SKM-1 (cell line): ENCODE measurements around the gene MSN.
"Not testable (repeated sequence)": the region's sequence is repeated elsewhere in the genome, so short reads cannot be mapped to it uniquely, and the experiment has no call there.

Experiments
- DNase-seq: peaks from one replicate; lab custom pipeline; 2025; ENCODE audit not compliant: unreplicated experiment; lab: John Stamatoyannopoulos, UW

Gene MSN

DNA sequence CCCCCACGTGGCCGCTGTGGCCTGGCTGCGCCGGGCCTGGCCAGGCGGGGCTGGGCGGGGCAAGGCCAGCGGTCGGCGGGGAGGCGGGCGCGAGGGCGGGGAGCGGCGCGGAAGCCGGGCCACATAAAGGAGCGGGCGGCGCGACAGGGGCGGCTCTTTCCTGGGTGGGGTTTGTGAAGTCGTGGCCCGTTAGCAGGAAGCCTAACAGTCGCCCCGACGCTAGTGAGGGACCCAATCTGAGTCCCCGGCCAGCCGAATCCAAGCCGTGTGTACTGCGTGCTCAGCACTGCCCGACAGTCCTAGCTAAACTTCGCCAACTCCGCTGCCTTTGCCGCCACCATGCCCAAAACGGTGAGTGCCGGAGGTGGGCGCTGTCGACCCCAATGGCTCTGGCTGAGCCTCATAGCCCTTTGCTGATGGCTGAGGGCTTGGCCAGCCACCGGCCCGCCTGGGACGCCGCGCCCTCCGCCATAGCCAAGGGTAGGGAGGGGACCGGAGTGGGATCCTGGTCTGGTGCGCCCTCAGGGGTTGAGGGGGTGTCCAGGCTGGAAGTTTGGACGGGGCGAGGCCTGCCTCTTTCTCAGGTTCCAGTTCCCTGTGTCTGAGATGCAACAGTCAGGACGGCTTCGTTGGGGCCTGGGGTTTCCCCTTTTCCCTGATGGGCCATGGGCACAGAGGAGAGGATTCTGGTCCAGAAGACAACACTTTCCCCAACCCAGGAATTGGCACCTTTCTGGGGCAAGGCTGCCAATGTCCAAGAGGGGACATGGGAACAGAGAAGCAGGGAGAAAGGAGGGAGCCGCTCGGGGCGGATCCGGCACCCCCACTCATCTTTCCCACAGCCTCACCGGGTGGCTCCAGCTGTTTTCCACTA lies at the start of gene MSN:
MSN (plus strand) TSS at position 152 of the 874 bp plus-strand sequence; CDS start at position 340, 188 bp downstream.
- peak; percentile 5 for DNase-seq

DNA sequence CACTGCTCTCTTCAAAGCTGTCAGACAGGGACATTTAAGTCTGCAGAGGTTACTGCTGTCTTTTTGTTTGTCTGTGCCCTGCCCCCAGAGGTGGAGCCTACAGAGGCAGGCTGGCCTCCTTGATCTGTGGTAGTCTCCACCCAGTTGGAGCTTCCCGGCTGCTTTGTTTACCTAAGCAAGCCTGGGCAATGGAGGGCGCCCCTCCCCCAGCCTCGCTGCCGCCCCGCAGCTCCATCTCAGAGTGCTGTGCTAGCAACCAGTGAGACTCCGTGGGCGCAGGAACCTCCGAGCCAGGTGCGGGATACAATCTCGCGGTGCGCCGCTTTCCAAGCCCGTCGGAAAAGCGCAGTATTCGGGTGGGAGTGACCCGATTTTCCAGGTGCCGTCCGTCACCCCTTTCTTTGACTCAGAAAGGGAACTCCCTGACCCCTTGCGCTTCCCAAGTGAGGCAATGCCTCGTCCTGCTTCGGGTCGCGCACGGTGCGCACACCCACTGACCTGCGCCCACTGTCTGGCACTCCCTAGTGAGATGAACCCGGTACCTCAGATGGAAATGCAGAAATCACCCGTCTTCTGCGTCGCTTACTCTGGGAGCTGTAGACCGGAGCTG lies 47.3 kb upstream of the MSN start:
- not testable (repeated sequence) for DNase-seq

DNA sequence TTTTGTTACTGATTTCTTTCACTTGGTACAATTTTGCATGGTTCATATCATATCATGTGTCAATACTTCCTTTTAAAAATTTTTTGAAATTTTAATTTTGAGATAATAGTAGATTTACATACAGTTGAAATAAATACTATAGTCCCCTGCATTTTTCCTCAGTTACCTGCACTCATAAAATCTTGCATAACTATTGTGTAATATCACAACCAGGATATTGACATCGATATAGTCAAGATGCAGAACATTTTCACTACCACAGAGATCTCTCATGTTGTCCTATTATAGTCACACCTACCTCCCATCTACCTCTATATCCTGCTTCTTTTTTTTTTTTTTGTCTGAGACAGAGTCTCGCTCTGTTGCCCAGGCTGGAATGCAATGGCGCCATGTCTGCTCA lies 36.7 kb upstream of the MSN start:
- DNase-seq: no peak

DNA sequence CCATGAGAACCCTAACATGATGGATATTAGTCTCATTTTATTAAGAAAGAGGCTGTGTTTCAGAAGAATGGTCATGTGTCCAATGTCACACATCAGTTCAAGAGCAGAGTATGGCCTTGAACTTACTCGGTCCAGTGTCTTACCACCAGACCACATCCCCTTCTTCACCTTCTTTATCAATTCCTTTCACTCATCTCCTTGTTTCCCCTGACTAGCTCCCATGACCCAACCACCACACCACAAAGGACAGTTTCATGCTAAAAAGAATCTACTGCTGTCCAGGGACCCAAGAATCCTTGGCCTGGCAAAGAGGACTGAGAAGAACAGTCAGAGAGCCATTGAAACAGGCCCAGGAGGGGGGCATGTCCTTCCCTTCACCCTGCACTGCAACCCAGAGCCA lies 33.6 kb upstream of the MSN start:
- no peak for DNase-seq

DNA sequence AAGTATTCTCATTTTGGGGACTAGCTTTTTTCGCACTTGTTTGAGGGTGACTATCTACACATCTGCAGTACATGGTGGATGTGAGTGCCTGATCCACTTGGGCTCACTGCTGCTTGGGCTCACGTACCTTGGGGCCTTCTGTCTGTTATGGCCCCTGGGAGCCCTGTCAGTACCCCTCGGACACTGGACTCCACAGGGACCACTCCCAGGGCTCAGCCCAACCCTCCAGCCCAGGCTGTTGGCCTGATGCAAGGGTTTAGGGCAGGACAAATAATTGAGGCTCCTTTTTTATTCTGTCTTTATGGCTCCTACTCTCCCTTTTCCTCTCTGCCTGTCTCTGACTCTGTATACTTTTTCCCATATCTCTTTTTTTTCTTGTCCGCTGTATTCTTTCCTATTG lies 32.7 kb upstream of the MSN start:
- no peak for DNase-seq

DNA sequence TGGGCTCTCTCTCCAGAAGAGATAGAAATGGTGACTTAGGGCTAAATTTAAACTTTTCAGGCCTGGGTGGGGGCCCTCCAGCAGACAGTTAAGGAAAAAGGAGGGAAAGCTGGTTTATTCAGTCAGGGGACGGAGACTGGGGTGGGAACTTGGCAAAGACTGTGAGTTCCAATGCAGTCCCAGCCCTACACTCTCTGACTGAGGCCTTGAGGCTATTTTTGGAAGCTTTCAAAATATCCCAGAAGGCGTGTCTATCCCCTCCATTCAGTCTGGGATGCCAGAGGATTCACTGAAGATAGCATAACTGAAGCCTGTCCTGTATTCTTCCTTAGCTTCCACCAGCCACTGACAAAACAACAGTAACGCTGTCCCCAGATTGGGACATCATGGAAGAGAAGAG lies 32.1 kb upstream of the MSN start:
- DNase-seq: no peak

DNA sequence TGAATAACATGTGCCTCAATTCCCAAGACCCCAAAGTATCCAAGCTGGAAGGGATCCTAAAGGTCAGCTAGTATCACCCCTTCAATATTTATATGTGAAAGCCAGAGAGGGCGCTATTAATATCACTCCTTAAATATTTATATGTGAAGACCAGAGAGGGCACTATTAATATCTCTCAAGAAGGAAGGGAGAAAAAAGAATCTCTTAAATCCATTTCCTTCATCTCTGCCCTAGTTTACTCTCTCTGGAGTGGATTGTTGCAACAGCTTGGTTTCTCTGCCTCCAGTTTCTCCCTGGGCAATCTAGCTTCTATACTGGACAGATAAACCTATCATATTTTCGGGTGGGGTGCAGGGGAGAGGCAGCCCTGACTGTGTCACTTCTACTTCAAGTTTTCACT lies 31.6 kb upstream of the MSN start:
- no peak for DNase-seq

DNA sequence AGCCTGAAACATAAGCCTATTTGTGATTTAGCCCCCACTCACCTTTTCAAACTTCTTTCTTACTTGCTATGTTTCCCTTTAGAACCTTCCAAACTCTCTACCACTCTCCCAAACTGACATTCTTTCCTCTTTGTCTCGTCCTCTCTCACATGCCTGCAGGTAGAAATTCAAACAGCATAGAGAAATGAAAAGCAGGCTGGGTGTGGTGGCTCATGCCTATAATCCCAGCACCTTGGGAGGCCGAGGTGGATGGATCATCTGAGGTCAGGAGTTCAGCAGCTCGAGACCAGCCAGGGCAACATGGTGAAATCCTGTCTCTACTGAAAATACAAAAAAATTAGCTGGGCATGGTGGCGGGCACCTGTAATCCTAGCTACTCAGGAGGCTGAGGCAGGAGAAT lies 31.2 kb upstream of the MSN start:
- DNase-seq: not testable (repeated sequence)

DNA sequence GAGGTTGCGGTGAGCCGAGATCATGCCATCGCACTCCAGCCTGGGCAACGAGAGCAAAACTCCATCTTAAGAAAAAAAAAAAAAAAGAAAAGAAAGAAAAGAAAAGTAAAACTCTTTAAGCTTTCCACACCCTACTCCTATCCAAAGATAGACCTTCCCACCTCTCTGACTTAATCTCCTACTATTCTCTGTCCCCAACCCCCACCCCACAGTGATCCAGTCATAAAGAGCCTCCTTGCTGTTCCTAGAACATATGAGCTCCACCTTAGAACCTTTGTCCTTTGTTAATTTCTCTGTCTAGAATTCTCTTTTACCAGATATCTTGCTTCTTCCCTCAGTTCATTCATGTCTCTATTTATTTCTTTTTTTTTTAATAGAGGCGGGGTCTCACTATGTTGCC lies 30.1 kb upstream of the MSN start:
- no peak for DNase-seq

DNA sequence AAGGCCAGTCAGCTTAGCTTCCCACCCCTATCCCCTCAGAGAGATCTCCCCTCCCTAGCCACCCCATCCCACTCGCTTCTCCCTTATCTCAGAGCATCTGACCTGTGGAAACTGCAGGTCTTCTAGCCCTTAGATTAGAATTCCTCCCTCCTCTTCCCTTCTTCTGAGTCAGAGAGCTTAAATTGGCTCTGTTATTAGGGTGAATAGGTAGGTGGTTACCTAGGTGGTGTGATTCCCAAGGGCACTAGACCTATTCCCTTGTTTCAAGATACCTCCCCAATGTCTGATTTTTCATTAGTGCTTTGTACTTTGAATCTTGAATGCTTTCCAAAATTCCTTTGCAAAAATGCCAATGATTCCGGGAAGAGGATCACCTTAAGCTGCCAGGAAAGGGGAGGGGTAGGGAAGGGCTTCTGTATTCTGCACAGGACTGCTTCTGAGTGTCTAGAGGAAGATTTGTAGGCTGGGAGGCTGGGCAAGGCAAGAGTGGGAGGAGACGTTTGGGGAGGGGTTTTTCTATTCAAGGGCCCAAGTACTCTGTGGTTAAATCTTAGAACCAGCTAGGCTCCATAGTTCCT lies 24.5 kb upstream of the MSN start:
- no peak for DNase-seq

DNA sequence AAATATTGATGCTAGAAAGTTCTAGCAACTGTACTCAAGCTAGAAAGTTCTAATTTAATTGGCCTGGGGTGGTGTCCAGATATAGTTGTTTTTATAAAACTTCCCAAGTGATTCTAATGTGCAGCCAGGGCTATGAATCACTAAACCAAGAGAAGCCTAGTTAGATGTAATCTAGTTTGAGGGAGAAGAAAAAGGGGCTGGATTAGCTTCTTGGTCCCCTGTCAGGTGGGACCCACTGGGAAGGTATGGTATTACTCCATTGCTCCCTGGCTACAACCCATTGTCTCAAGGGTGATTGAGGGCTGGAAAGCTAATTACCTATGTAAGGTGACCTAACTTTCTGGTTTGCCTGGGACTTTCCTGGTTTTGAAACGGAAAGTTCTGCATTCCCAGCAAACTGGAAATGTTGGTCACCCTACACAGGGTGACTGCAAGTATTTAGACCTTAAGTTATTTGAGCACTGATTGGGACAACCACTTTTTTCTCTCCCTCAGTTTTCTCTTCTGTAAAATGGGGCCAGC lies 23.9 kb upstream of the MSN start:
- no peak for DNase-seq

DNA sequence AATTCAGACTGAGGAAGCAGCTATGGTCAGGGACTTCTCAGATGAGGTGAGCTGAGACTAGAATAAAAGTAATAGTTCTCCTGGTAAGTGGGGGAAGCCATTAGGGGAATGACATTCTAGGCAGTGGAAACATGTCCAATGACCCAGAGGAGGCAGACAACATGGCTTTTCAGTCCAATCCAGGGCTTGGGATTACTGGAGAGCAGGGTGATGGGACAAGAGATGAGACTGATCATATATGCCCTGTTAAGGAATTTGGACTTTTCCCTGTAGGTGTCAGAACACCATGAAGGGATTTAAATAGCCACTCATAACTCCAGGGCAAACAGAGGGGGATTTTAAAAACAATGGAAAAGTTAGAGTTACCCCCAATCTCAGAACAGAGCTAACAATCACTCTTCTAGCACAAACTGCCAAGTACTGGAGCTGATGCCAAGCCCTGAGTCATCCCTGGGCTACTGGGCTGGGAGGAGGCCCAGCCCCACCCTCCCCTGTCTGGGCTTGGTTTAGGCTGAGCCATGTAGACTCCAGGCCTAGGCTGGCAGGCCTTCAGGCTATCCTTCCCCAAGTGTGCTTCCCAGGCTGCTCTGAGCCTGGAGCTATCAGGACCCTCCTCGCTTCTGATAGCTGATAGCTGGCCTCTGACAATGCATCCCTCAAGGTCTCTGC lies 22.7 kb upstream of the MSN start:
- no peak for DNase-seq

DNA sequence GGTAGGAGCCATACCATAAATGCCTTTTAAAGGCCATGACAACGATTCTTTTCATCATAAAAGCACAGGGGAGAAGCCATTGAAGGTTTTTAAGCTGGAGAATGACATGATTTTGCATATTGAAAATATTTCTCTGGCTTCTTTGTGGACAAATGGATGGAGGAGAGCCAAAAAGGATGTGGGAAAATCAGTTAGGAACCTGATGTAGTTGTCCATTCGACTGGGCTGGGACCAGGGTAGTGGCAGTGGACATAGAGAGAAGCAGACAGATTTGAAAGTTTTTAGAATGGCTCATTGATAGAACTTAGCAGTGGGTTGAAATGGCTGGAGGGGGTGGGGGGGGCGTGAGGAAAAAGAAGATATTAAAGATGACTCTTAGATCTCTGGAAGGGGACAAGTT lies 19.7 kb upstream of the MSN start:
- DNase-seq: no peak

DNA sequence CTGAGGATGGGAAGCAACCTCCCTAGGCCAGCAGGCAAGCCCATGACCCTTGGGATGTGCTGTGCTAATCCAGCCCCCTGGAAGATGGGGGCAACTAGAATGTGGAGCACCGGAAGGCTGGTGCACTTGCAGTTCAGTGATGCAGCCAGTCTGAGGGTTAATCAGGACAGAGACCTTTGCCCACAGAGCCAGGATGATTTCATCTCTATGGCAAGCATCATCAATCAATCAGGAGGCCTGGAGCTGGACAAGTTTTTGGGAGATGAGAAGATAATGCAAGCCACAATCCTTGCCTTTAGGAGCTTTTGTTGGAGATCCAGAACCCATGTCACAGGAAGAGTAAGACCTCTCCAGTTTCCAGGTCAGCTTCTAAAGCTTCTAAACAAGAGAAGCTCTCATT lies 15.4 kb upstream of the MSN start:
- no peak for DNase-seq

DNA sequence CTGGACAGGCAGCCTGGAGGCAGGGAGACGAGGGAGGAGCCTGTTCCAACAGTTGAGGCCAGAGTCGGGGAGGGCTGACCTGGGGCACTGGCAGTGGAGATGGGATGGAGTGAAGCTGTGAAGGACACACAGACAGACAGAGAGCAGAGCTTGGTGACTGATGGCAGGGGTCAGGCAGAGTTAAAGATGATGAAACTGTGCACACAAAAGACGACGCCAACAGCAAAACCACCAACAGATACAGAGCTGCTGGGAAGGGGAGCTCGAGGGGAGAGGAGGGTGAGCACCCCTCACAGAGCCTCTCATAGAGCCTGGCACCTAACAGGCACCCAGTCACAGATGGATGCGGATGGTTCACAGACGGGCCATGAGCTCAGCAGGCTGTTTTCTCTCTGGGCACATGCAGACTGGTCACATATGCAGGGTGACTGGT lies 10.4 kb upstream of the MSN start:
- DNase-seq: not testable (repeated sequence)

DNA sequence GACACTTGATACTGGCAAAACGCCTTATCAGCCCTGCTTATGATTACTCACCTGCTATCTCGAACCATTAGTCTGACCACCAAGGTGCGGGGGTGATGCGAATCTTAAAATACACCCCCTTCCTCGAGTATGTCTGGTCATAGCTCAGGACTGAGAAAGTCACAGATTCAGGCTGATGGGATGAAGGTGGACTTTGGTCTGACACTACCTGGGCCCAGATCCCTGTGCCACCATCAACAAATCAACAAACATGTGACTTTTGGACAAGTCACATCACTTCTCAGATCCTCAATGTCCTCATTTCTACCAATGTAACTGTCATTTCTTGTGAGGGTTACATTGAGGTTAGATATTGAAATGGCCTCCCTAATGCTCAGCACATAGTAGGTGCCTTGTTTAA lies 9.8 kb upstream of the MSN start:
- no peak for DNase-seq

DNA sequence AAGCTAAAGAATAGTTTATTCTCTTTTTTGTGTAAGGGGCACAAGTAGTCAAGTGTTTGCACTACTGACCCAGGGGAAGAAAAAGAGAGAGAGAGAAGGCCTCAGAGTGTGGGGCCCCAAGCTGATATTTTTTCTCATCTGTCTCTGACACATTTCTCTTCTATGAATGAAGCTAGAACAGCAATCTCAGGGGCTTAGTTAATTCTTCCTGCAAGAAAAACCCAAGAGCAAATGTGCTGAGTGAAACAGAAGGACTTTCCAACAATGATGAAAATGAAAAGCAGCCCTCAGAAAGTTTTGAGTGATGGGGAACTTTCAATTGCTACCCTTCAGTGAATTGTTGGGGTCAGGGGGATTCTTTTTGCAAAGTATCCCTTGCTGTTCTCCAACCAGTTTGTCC lies 9.2 kb upstream of the MSN start:
- DNase-seq: no peak

DNA sequence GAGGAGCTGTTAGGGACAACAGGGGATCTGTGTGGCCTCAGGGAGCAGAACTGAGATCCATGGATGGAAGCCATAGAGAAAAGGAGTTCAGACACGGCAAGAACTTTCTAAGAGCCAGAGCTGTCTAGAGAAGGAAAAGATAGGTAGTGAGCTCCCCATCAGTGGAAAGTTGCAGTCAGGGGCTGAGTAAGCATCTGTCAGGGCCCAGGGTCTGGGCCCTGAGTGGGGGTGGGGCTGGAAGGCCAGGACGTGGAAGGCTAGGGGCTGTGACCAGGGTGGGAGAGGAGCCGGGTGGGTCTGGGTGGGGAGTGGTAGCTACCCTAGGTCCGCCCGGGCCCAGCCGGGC lies 324 bp upstream of the MSN start:
- no peak for DNase-seq

DNA sequence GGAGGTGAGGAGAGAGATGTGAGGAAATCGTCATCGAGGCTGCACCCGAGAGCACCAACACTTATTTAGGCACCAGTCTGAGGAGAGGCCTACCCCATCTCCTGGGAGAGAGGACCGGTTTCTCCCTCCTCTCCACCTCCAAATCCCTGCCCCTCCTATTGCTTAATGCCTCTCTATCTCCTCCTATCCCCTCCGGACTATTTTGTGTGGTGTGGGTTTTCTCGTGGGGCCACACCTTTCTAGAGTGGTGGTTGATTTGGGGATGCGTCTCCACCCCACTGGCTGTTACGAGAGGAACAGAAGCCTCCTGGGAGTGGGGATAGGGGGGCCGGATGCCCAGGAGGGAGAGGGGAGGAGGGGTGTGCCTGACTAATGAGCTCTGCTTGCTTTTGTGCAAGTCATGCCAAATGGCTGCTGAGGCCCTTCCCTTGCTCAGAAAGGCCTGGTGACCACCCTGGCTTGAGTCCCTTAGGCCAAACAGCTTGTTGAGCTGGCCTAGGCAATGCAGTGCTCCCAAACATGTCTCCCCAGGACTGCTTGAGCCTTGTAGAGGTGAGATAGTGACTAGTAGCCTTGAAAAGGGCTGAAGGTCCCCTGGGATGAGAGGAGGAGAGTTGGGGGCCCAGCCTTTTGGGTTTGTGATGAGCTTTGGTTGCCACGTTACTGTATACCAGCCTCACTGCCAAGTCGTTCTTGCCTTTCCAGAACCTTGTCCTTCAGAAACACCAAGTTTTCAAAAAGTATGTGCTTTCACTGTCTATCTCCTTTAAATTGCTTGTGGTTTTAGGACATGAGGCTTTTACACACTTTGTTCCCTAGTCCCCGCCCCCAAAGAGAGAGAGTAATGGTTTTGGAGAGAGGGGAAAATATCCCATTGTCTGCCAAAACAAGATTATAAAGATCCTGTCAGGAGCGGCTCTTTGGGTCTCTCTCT lies 1.2 kb downstream of the MSN start:
- DNase-seq: no peak

DNA sequence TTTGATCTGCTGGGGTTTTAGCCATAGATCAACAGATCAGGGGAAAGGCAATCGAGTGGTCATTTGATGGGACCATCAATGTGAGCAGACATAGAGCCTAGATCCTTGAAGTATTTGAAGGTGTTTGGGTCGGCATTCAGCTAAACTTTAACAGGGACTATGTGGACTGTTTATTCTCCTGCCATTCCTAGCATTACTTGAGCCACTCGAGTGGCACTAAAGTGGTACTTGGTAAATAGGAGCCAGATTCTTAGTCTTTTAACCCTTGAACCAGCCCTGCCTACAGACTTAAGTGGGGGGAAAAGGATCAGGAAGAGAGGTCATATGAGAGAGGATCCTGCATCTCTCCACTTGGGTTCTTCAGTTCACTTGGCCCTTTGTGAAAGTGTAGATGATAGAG lies 3.8 kb downstream of the MSN start:
- DNase-seq: no peak

DNA sequence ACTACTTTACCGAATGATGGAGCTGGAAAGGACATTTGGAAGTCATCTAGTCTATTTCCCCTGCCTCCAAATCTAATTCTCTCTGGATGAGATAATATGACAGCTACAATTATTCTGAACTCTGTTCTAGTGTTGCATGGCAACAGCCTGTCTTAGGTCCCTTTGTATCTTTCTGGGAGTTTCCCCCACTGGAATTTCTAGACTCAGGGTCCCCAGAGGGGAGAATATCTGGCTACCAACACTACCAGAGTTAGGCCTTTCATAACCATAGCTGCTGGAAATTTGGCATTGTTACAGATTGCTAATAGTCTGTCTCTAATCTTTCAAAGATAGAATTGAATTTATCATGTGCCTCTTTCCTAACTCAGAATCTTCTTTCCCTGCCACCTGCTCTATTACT lies 4.5 kb downstream of the MSN start:
- no peak for DNase-seq
